HG02642 (cell line): ENCODE data around the gene NSD2.
A peak's percentile ranks its signal among the peaks of the same experiment; 100 is the strongest.
"Not testable (repeated sequence)": the region's sequence is repeated elsewhere in the genome, so short reads cannot be mapped to it uniquely, and the experiment has no call there.

ENCODE experiments used
- ATAC-seq: cut with Tn5 transposase; IDR thresholded peaks from one replicate; pipeline ENCODE4 v1.9.1; 2021; ENCODE audit warnings: mild to moderate bottlenecking; ENCODE audit not compliant: unreplicated experiment, poor library complexity

Gene NSD2

GRCh38 chr4:1841201-1841886 lies 29.8 kb upstream of the NSD2 start:
- no peak for ATAC-seq

- no peak for ATAC-seq
Measured at GRCh38 chr4:1841887-1842210, 29.3 kb upstream of the NSD2 start.

- no peak for ATAC-seq
Measured at GRCh38 chr4:1842339-1842895, 28.8 kb upstream of the NSD2 start.

- no peak for ATAC-seq
Measured at GRCh38 chr4:1842993-1843448, 28.2 kb upstream of the NSD2 start.

- no peak for ATAC-seq
Measured at GRCh38 chr4:1843852-1844251, 27.3 kb upstream of the NSD2 start.

- ATAC-seq, result not testable (repeated sequence)
Measured at GRCh38 chr4:1844618-1845017, 26.6 kb upstream of the NSD2 start.

GRCh38 chr4:1846580-1846979 lies 24.6 kb upstream of the NSD2 start:
- no peak for ATAC-seq

GRCh38 chr4:1850276-1850675 lies 20.9 kb upstream of the NSD2 start:
- ATAC-seq, result no peak

GRCh38 chr4:1851160-1851559 lies 20.0 kb upstream of the NSD2 start:
- ATAC-seq, result no peak

GRCh38 chr4:1851575-1852410 lies 19.4 kb upstream of the NSD2 start:
- ATAC-seq, result no peak

- no peak for ATAC-seq
Measured at GRCh38 chr4:1852904-1853623, 18.1 kb upstream of the NSD2 start.

- no peak for ATAC-seq
Measured at GRCh38 chr4:1854752-1855151, 16.4 kb upstream of the NSD2 start.

GRCh38 chr4:1855333-1856070 lies 15.7 kb upstream of the NSD2 start:
- peak; percentile 0 for ATAC-seq

GRCh38 chr4:1856071-1856942 lies 14.9 kb upstream of the NSD2 start, which contains the start of gene LETM1:
LETM1 (minus strand) TSS chr4:1856156; CDS start chr4:1855950, 206 bp downstream.
- peak; percentile 87 for ATAC-seq

GRCh38 chr4:1856943-1857699 lies 14.1 kb upstream of the NSD2 start:
- no peak for ATAC-seq

GRCh38 chr4:1857931-1858330 lies 13.3 kb upstream of the NSD2 start:
- ATAC-seq, result no peak

- no peak for ATAC-seq
Measured at GRCh38 chr4:1859389-1859753, 11.8 kb upstream of the NSD2 start.

GRCh38 chr4:1862055-1862911 lies 8.9 kb upstream of the NSD2 start:
- ATAC-seq, result no peak
